SK-N-SH (cell line): ENCODE measurements around the gene NBEA. TPM values are rescaled to one million over a fixed set of nuclear protein-coding genes. Genes with fewer than 3 reads are reported as not detected.

Experiments used
- CTCF ChIA-PET: fragments of 300-600, 350-600 bp; formaldehyde crosslinking; extraction: SDS; loops from one replicate; lab custom pipeline; 2021; lab: Yijun Ruan, JAX
- POLR2A ChIA-PET: fragments of 350-600 bp; sonication (Branson Sonifier 250); formaldehyde crosslinking; extraction: SDS; loops from one replicate; lab custom pipeline; 2020; ENCODE audit warnings: antibody characterized with exemption, inconsistent platforms; lab: Yijun Ruan, JAX
- DNase-seq: peaks from one replicate; pipeline ENCODE4 v3.0.0; 2012
- H2AFZ ChIP-seq: fragments of 200-600 bp; sonication (generic); 2 replicates; pipeline ENCODE4 v1.8.1; 2016; ENCODE audit warnings: antibody characterized with exemption, mild to moderate bottlenecking, low read depth
- H3F3A ChIP-seq: fragments of 200-600 bp; sonication (generic); replicated peaks from 2 replicates; pipeline ENCODE3; 2016; ENCODE audit warnings: antibody characterized with exemption, mild to moderate bottlenecking; ENCODE audit not compliant: insufficient read depth
- H3K27ac ChIP-seq, 2 experiments: fragments of 200-500 bp in 1 of 2; fragments of 200-600 bp in 1 of 2; sonication (Bioruptor generic) in 1 of 2; sonication (generic), shearing (Covaris generic) in 1 of 2; 2 replicates each; pipeline versions ENCODE4 v1.5.1 to v1.6.1; 2014 to 2016; ENCODE audit warnings: low read depth in 2 of 2, inconsistent platforms in 1 of 2, low read length in 1 of 2, mild to moderate bottlenecking in 1 of 2, mixed read lengths in 1 of 2
- H3K27me3 ChIP-seq: fragments of 200-600 bp; sonication (generic), shearing (Covaris generic); 2 replicates; pipeline ENCODE4 v1.6.1; 2016; ENCODE audit warnings: mixed run types; ENCODE audit not compliant: insufficient read depth
- H3K36me3 ChIP-seq, 2 experiments: fragments of 200-500 bp in 1 of 2; fragments of 200-600 bp in 1 of 2; sonication (Bioruptor generic) in 1 of 2; sonication (generic) in 1 of 2; replicated peaks in 1 of 2; 2 replicates each; pipeline versions ENCODE3 to v1.5.1; 2014 to 2016; ENCODE audit warnings: low read length in 1 of 2, mild to moderate bottlenecking in 1 of 2; ENCODE audit not compliant: insufficient read depth in 2 of 2, control insufficient read depth in 1 of 2
- H3K4me1 ChIP-seq, 2 experiments: fragments of 200-500 bp in 1 of 2; fragments of 200-600 bp in 1 of 2; sonication (Bioruptor generic) in 1 of 2; sonication (generic), shearing (Covaris generic) in 1 of 2; 2 replicates each; pipeline versions ENCODE4 v1.5.1 to v1.6.1; 2014 to 2016; ENCODE audit warnings: low read depth in 1 of 2, low read length in 1 of 2, mixed run types in 1 of 2; ENCODE audit not compliant: insufficient read depth in 2 of 2, control insufficient read depth in 1 of 2
- H3K4me2 ChIP-seq: fragments of 200-600 bp; sonication (generic), shearing (Covaris generic); 2 replicates; pipeline ENCODE4 v1.6.1; 2017; ENCODE audit warnings: mixed run types
- H3K4me3 ChIP-seq, 2 experiments: fragments of 200-500 bp in 1 of 2; fragments of 200-600 bp in 1 of 2; sonication (Bioruptor generic) in 1 of 2; sonication (generic), shearing (Covaris generic) in 1 of 2; 2 replicates each; pipeline versions ENCODE4 v1.5.1 to v1.8.1; 2014 to 2016; ENCODE audit warnings: low read depth in 2 of 2, inconsistent platforms in 1 of 2, low read length in 1 of 2, mild to moderate bottlenecking in 1 of 2, mixed read lengths in 1 of 2, moderate library complexity in 1 of 2
- H3K79me2 ChIP-seq: fragments of 200-600 bp; sonication (generic); 2 replicates; pipeline ENCODE4 v1.8.1; 2017; ENCODE audit warnings: mild to moderate bottlenecking; ENCODE audit not compliant: insufficient read depth
- H3K9ac ChIP-seq: fragments of 200-600 bp; sonication (generic); 2 replicates; pipeline ENCODE4 v1.6.1; 2017; ENCODE audit warnings: mixed run types
- H3K9me2 ChIP-seq: fragments of 200-600 bp; sonication (generic); 2 replicates; pipeline ENCODE4 v1.6.1; 2017; ENCODE audit warnings: mixed run types
- H3K9me3 ChIP-seq: fragments of 200-600 bp; sonication (generic); 2 replicates; pipeline ENCODE4 v1.6.1; 2017; ENCODE audit warnings: mixed run types, mild to moderate bottlenecking, moderate library complexity
- H4K20me1 ChIP-seq: fragments of 200-600 bp; sonication (generic); 2 replicates; pipeline ENCODE4 v1.6.1; 2017; ENCODE audit warnings: mild to moderate bottlenecking, mixed run types; ENCODE audit not compliant: insufficient read depth
- CHD2 ChIP-seq: fragments of 150-350 bp; IDR thresholded peaks from 2 replicates; pipeline ENCODE4 v1.6.1; 2018; ENCODE audit warnings: low read length; ENCODE audit not compliant: partially characterized antibody
- CTCF ChIP-seq: fragments of 200-600 bp; sonication (generic); IDR thresholded peaks from 2 replicates; pipeline ENCODE4 v1.6.1; 2017; ENCODE audit warnings: antibody characterized with exemption, mild to moderate bottlenecking, moderate library complexity
- ELF1 ChIP-seq: IDR thresholded peaks from 2 replicates; pipeline ENCODE4 v1.4.0; 2012
- EP300 ChIP-seq, 2 experiments: IDR thresholded peaks; 2 replicates each; pipeline versions ENCODE4 v1.4.0 to v1.6.1; 2012; ENCODE audit warnings: borderline replicate concordance in 1 of 2, low read depth in 1 of 2, low read length in 1 of 2
- EZH2phosphoT487 ChIP-seq: fragments of 200-600 bp; sonication (generic); IDR thresholded peaks from 2 replicates; pipeline ENCODE4 v1.6.1; 2017; ENCODE audit warnings: low read depth, mixed run types, mild to moderate bottlenecking, antibody characterized with exemption, moderate library complexity, borderline replicate concordance
- FOSL2 ChIP-seq: IDR thresholded peaks from 2 replicates; pipeline ENCODE4 v1.4.0; 2012; ENCODE audit warnings: low read depth, mild to moderate bottlenecking, moderate library complexity, borderline replicate concordance
- GABPA ChIP-seq: IDR thresholded peaks from 2 replicates; pipeline ENCODE4 v1.4.0; 2012; ENCODE audit warnings: low read depth, mild to moderate bottlenecking
- GATA2 ChIP-seq: sonication (generic); formaldehyde crosslinking; IDR thresholded peaks from 2 replicates; pipeline ENCODE4 v1.5.0; 2020; ENCODE audit warnings: mild to moderate bottlenecking, missing genetic modification reagents
- JUND ChIP-seq: IDR thresholded peaks from 2 replicates; pipeline ENCODE4 v1.4.0; 2012
- MEF2A ChIP-seq: IDR thresholded peaks from 2 replicates; pipeline ENCODE4 v1.4.0; 2012; ENCODE audit warnings: low read depth, borderline replicate concordance
- MXI1 ChIP-seq: IDR thresholded peaks from 2 replicates; pipeline ENCODE4 v1.6.1; 2012; ENCODE audit warnings: mild to moderate bottlenecking, low read depth, low read length, improper control_type of control experiment
- NFIC ChIP-seq: IDR thresholded peaks from 2 replicates; pipeline ENCODE4 v1.4.0; 2012; ENCODE audit warnings: borderline replicate concordance
- NRF1 ChIP-seq: IDR thresholded peaks from 2 replicates; pipeline ENCODE4 v1.6.1; 2012; ENCODE audit warnings: low read depth, mild to moderate bottlenecking, low read length
- RAD21 ChIP-seq: IDR thresholded peaks from 2 replicates; pipeline ENCODE4 v1.6.1; 2012; ENCODE audit warnings: mild to moderate bottlenecking, low read length
- RCOR1 ChIP-seq: fragments of 150-350 bp; IDR thresholded peaks from 2 replicates; pipeline ENCODE4 v1.6.1; 2017; ENCODE audit warnings: antibody characterized with exemption, low read length
- RFX5 ChIP-seq: IDR thresholded peaks from 2 replicates; pipeline ENCODE4 v1.6.1; 2012; ENCODE audit warnings: mild to moderate bottlenecking, improper control_type of control experiment, low read length
- RXRA ChIP-seq: IDR thresholded peaks from 2 replicates; pipeline ENCODE4 v1.4.0; 2012; ENCODE audit warnings: low read depth, mild to moderate bottlenecking, borderline replicate concordance
- SIN3A ChIP-seq: IDR thresholded peaks from 2 replicates; pipeline ENCODE4 v1.6.1; 2012; ENCODE audit warnings: low read depth, mild to moderate bottlenecking, low read length, moderate library complexity, borderline replicate concordance
- SMC3 ChIP-seq: IDR thresholded peaks from 2 replicates; pipeline ENCODE4 v1.6.1; 2012; ENCODE audit warnings: low read depth, low read length, improper control_type of control experiment
- TCF12 ChIP-seq: IDR thresholded peaks from 2 replicates; pipeline ENCODE4 v1.4.0; 2012
- TEAD4 ChIP-seq: IDR thresholded peaks from 2 replicates; pipeline ENCODE4 v1.4.0; 2012; ENCODE audit warnings: mild to moderate bottlenecking, borderline replicate concordance; ENCODE audit not compliant: insufficient read depth
- USF1 ChIP-seq: IDR thresholded peaks from 2 replicates; pipeline ENCODE4 v1.4.0; 2012; ENCODE audit warnings: low read depth, borderline replicate concordance
- USF2 ChIP-seq: fragments of 150-350 bp; IDR thresholded peaks from 2 replicates; pipeline ENCODE4 v1.6.1; 2017; ENCODE audit warnings: antibody characterized with exemption, low read length, low read depth, borderline replicate concordance
- YY1 ChIP-seq: IDR thresholded peaks from 2 replicates; pipeline ENCODE4 v1.4.0; 2012; ENCODE audit warnings: low read depth, mild to moderate bottlenecking
- ZBTB33 ChIP-seq: IDR thresholded peaks from 2 replicates; pipeline ENCODE4 v1.4.0; 2012; ENCODE audit warnings: low read depth, borderline replicate concordance
- WGBS: methylation state at CpG from one replicate; pipeline ENCODE4 v1.1.6; 2017; ENCODE audit warnings: low lambda C conversion rate; 5-methylcytosine and 5-hydroxymethylcytosine counted together
- polyA plus RNA-seq, 3 experiments: library from polyadenylated mRNA; depleted of rRNA; stranded (reverse); fragments of >200 nt; gene quantifications; 2 replicates each; pipeline ENCODE4 v1.2.3, GENCODE V29; 2012
- TF ChIP-seq, protein P1 (sequence below): IDR thresholded peaks from 2 replicates; pipeline ENCODE4; 2012
- TF ChIP-seq, protein P2 (sequence below): IDR thresholded peaks from 2 replicates; pipeline ENCODE4 v1.4.0; 2012; ENCODE audit warnings: low read depth

The NBEA gene
- polyA plus RNA-seq, 1 of the 3 experiments (the other 2 are of a cell fraction) = 12.3 TPM

GRCh38 chr13:35468195-35468594, 526.1 kb downstream of the NBEA start:
- WGBS = 31% methylated on average over 1 of the region's 1 CpG
- ChIA-PET CTCF (interaction anchor here (0.6 to 1.3 kb wide), 6 partner anchors 12 to 258 kb away, joined by 3 to 4 read pairs (median 3); no protein-coding TSS in a partner anchor), POLR2A (interaction anchor here (0.9 to 1.4 kb wide), 2 partner anchors 8 to 31 kb away, joined by 3 to 5 read pairs; partner anchors contain the start of gene MAB21L1)
- Histone ChIP-seq H2AFZ (peak overlapping the region; percentile 74; the same call in 1 of the 2 replicates), H3K4me3 (no peak overlapping the region), H3K27me3 (no peaks in the 10 kb centered on the region), H3K4me2 (peak overlapping the region; percentile 54; the same call in 1 of the 2 replicates), H3K4me1 (peaks cover 9 to 16% of the 10 kb centered on the region in 2 experiments), H3K9me3 (no peaks in the 10 kb centered on the region; the same call in 1 of the 2 replicates), H3K9ac (0 out of 2 replicates have a peak overlapping the region, but pooled peaks have one; percentile 6), H3K36me3 (peaks cover 7 to 8% of the 10 kb centered on the region in 2 experiments), H3K9me2 (no peaks in the 10 kb centered on the region), H3K79me2 (peaks cover 47% of the 10 kb centered on the region), H3K27ac (peak overlapping the region; percentile 55 to 99), H3F3A (peaks cover 39% of the 10 kb centered on the region), H4K20me1 (no peaks in the 10 kb centered on the region; the same call in 1 of the 2 replicates)
- no peak for DNase-seq
- TF ChIP-seq EZH2phosphoT487 (no peak), RCOR1 (0 out of 2 replicates have a peak, but pooled peaks have one; percentile 30), YY1 (no peak), SMC3 (no peak), TEAD4 (peak; percentile 75; the same call in 1 of the 2 replicates), RAD21 (no peak), GABPA (no peak), NFIC (no peak), TCF12 (peak; percentile 78), CTCF (no peak), CHD2 (no peak), FOSL2 (no peak), USF2 (no peak), SIN3A (no peak), NRF1 (no peak), MEF2A (no peak), GATA2 (CRISPR knock-in tag) (no peak), EP300 (IDR thresholded peaks at IDR 0.05; ENCODE audit: borderline replicate concordance in 1 of 2, low read depth in 1 of 2, low read length in 1 of 2) (peak; percentile 61 to 64; a peak in 2 of 4 replicates), RFX5 (no peak), USF1 (no peak), MXI1 (no peak), ZBTB33 (no peak), RXRA (no peak), ELF1 (no peak), JUND (0 out of 2 replicates have a peak, but pooled peaks have one; percentile 5)
- TF ChIP-seq, protein P1, sequence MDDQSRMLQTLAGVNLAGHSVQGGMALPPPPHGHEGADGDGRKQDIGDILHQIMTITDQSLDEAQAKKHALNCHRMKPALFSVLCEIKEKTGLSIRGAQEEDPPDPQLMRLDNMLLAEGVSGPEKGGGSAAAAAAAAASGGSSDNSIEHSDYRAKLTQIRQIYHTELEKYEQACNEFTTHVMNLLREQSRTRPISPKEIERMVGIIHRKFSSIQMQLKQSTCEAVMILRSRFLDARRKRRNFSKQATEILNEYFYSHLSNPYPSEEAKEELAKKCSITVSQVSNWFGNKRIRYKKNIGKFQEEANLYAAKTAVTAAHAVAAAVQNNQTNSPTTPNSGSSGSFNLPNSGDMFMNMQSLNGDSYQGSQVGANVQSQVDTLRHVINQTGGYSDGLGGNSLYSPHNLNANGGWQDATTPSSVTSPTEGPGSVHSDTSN = peak; percentile 88
- TF ChIP-seq, protein P2, sequence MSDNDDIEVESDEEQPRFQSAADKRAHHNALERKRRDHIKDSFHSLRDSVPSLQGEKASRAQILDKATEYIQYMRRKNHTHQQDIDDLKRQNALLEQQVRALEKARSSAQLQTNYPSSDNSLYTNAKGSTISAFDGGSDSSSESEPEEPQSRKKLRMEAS = no peak
